NCI-H524 (cell line): ENCODE data around the gene BOC.

ENCODE experiments used
- DNase-seq, 2 experiments: peaks; one replicate each; lab custom pipeline; 2025; lab: John Stamatoyannopoulos, UW

BOC gene

GRCh38 chr3:113286524-113286923 lies 75.2 kb downstream of the BOC start:
- DNase-seq: no peak

GRCh38 chr3:113287111-113287802 lies 75.9 kb downstream of the BOC start:
- DNase-seq: no peak

DNA sequence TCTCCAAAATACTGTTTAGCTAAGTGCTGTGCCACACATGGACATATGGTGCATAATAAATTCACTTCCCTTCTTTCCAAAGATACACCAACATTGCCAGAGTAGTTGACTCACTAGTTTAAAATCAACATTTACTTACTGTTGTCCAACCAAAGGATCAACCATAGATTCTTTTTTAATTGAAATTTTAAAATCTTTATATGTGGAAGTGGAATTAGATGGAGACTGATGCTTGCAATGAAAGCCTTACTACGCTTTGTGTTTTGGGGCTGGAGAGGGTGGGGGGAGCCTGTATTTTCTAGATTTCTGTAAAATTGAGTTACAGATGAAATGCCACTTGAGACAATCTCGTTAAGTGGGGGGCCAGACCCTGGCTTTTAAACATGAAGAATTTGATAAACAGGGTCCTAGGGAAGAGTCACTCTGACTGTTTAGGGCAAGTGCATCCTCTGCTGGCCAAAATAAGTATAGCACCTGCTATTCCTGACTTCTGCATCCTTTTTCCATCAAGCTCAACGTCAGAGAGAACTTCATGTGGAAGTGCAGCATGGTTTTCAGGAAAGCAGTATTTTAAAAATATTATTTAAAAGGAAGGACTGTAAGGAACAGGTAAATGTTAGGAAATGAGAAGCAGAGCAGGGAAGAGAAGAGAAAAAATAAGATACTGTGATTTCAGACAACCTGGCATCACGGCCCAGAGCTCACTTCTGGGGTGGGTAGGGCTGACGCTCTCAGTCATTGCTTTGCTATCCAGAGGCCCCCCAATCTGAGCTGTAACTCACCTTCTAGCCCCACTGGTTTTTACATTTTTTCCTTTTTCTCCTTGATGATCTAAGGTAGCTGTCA lies 76.7 kb downstream of the BOC start:
- DNase-seq: peak; percentile 57 to 80

- DNase-seq: no peak
These were observed 77.5 kb downstream of the BOC start for GRCh38 chr3:113288881-113289280.

DNA sequence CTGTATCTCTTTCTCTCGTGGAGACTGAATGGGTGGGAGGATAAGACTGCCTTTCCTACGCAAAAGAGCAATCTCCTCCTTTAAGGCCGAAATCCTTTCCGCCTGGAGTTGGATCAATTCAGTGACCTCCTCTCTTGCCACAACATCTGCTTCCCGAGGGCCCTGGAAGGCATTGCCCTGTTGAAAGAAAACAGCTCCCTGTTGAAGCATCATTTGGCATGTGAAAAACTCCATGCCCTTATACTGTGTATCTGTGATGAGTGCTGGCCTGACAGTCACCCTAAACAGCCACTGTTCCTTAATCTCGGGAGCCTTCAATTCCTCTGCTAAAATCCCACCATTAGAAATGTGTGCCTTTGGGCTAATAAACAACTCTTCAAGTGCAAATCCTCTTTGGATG lies 80.2 kb downstream of the BOC start:
- peak in 1 of 2 experiments; percentile 62 for DNase-seq

DNA sequence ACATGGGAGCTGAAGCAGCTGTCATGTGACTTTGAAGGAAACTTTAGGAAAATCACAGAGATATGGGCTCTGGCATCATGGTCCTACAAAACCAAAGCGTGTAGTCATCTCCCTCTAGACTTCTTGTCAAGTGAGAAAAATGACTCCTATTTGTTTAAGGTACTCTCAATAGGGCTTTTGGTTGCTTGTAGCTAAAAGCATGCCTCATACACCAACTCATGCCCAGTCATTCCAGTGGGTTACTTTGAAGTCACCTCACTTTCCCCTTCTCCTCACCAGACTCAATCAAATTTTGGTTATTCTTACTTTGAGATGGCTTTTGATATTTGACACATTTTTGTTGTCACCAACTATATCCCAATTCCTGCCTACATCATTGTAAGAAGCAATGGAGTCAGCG lies 81.6 kb downstream of the BOC start:
- DNase-seq: no peak

GRCh38 chr3:113293348-113293747 lies 82.0 kb downstream of the BOC start:
- DNase-seq: no peak

DNA sequence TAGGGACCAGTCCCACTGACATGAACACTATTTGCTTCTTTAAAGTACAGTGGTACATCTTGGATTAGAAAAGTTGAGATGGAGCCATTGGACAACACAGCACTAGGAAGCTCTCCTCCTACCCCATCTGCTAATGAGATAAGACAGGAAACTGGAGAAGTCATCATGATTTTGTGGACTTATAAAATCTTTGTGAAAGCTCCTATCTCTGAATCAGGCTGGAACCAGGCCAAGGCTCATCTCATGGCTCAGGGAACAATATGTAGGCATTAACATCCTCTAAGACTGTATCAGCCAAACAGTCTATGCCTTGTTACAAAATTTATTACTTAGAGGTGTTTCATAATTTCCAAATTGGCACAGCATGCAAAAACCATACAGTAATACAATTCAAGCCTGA lies 84.1 kb downstream of the BOC start:
- DNase-seq: no peak

DNA sequence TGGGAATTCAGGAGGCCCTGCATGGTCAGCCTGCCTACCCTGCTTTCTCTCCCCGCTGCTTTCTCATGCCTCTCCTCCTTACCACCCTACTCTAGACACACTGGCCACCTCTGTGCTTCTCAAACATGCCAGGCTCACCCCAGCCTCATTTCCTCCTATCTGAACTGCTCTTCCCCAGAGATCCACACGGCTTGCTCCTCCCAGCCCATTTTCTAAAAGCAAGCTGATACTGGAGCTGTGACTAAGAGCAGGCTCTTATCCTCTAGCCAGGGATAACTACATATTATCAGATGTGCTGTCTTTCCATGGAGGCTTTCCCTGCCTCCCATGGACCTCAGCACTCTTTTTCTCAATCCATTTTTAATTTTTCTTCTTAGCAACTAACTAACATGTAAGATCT lies 85.9 kb downstream of the BOC start:
- DNase-seq: no peak

- DNase-seq: no peak
These were observed 86.5 kb downstream of the BOC start for GRCh38 chr3:113297841-113298240.

DNA sequence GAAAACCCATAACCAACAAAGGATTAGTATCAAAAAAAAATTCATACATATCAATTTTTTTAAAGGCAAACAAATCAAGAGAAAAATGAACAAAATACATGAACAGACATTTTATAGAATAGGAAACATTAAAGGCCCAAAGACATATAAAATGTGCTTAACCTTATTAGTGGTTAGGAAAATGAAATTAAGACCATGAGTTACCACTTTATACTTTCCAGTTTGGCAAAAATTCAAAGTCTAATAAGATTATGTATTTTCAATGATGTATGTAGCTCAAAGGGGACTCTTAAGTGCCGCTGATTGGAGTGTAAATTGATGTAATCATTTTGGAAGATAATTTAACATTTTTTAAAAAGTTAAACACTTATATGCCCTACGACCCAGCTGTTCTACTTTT lies 89.2 kb downstream of the BOC start:
- no peak for DNase-seq

DNA sequence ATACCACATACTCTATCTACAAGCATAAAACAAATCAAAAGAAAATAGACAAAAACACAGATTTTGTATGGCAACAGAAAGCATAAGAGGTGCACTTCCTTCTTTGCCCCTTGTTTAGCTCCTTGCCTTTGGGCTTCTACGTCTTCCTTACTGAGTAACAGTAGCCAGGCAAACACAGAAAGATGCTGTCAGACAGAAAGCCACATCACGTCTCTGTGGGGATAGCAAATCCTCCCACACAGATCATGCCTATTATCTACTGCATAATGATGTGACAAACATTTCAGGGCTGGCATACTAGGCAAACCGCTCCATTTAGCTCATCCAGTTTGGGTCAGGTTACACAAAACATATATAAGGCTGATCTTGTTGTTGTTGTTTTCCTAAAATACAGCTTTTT lies 92.7 kb downstream of the BOC start:
- DNase-seq: no peak

DNA sequence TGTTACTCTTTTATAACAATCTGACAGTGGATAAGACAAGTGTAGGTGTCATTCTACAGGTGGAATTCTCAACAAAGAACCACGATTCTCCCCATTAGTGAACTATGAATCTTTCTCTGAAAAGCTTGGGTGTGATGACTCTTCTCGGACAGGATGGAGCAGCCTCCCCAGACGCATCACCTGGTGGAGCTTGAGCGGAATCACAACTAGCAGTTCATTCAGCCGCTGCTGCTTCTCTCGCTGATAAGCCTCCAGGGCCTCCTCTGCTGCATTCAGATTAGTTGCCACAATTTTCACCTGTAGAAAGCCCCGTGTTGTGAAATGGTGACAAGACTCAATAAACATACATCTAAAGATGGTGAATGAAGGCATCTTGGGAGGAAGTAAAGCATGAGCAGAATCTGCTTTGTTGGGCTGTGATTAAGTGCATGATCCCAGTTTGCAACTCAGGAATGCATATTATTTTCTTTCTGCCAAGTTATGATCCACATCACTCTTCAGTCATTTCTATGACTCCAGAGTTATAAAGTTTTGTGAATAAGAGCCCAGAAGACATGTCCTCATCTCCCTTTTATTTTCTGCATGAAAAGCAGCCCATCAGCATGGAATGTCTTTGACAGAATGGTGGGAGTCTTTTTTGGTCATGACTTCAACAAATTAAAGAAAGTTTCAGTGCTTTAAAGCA lies 93.6 kb downstream of the BOC start:
- no peak for DNase-seq

DNA sequence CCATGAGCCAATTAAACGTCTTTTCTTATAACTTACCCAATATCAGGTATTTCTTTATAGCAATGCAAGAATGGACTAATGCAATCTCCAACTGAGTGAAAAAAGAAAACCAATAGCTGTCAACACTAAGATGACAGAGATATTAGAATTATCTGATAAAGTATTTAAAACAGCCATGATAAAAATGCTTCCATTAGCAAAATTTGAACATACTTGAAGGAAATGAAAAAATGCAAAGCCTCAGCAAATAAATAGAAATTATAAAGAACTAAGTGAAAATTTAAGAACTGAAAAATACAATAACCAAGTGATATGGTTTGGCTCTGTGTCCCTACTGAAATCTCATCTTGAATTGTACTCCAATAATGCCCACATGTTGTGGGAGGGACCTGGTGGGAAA lies 99.6 kb downstream of the BOC start:
- DNase-seq: no peak

- no peak for DNase-seq
These were observed 101.1 kb downstream of the BOC start for GRCh38 chr3:113312416-113312815.

- DNase-seq: no peak
These were observed 103.6 kb downstream of the BOC start for GRCh38 chr3:113314923-113315322.

DNA sequence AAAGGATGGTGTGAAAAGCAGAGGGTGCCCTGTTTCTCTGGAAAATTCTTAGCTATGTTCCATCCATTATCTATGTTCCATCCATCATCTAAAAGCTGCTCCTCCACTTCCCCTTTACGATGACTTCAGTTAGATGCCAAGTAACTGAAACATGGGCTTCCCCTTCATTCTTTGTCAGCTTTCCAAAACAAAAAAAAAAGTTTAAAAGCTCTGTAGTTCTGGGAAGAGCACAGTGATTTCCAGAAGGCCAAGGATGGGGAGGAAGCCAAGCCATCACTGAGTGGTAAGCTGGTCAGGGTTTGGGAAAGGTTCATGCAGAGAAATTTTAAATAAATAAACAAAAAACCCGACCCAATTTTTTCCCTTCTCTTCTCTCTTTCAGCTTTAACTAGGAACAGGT lies 118.4 kb downstream of the BOC start:
- DNase-seq: no peak

GRCh38 chr3:113330742-113331141 lies 119.4 kb downstream of the BOC start:
- DNase-seq: no peak

DNA sequence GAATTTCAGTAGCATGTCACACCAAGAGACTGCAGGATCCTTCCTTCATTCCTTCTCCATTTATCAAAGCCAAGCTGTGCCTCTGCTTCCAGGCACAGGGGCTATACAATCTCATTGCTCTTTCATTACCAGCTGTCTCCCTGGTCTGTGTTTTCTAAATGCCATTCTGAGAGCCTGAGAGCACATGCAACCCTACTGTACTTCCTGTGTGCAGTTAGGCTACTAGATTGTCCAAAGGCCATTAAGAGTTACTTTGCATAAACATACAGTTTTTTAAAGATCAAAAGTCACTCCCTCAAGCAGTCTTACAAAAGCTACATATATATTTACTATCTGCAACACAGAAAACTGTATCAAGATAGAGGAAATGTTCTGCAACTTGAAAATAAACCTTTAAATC lies 119.8 kb downstream of the BOC start:
- no peak for DNase-seq
